ENCODE results near the gene CCSER1. TPM values are rescaled to one million over a fixed set of nuclear protein-coding genes. Genes with fewer than 3 reads are reported as not detected.

The CCSER1 gene
- total RNA-seq, 2 experiments from 2014 or later = not detected

DNA sequence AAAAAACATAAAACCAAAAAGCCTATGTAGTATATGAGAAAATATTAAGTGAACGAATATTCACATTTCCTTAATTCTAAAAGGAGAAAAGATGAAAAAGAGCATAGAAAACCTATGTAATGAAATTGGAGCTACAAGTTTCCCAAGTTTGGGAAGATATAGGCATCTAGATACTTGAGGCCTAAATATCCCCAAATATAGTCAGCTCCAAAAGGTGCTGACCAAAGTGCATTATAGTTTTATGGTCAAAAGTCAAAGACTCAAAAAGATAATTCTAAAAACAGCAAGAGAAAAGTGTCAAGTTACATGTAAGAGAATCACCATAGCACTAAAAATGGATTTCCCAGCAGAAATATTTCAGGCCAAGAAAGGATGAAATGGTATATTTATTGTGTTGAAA lies 1502.9 kb downstream of the CCSER1 start:
- CTCF ChIA-PET (ENCODE audit: unreplicated experiment) = no interaction called here
- H3K4me1 ChIP-seq (ENCODE audit: insufficient read depth, low read length, poor library complexity, severe bottlenecking) = no peaks in the 10 kb centered on the region
- H3K4me3 ChIP-seq (ENCODE audit: low read depth, low read length, poor library complexity, severe bottlenecking) = no peak overlapping the region
- no peaks in the 10 kb centered on the region for H3K79me2 ChIP-seq (ENCODE audit: insufficient read depth, low read depth, low read length)
- no peaks in the 10 kb centered on the region for H3K9me2 ChIP-seq (ENCODE audit: insufficient read depth, low read length)
- no peak for DNase-seq (ENCODE audit: low spot score)
- no TSS peak for BruUV-seq (replicated peaks)
- H4K20me1 ChIP-seq (ENCODE audit: insufficient read depth, low read length) = no peaks in the 10 kb centered on the region
- POLR2A ChIA-PET = interaction anchor here (2.1 kb wide), 1 partner anchor 10 kb away, joined by 5 read pairs; no protein-coding TSS in a partner anchor
- H3K36me3 ChIP-seq (ENCODE audit: insufficient read depth, low read length) = no peaks in the 10 kb centered on the region
- no peak overlapping the region for H3K4me2 ChIP-seq (ENCODE audit: low read length)
- intact Hi-C loops (cut with micrococcal nuclease; ENCODE audit: unreplicated experiment) = no loop called here
- H3K27ac ChIP-seq (ENCODE audit: low read depth, low read length, poor library complexity, severe bottlenecking) = no peak overlapping the region
- H2AFZ ChIP-seq (ENCODE audit: low read length) = no peak overlapping the region
- H3K9me3 ChIP-seq (ENCODE audit: low read length) = no peaks in the 10 kb centered on the region
- TF ChIP-seq EZH2phosphoT487 (IDR thresholded peaks at IDR 0.05; ENCODE audit: borderline replicate concordance, low read depth, low read length) = no peak
- TF ChIP-seq, protein P1, sequence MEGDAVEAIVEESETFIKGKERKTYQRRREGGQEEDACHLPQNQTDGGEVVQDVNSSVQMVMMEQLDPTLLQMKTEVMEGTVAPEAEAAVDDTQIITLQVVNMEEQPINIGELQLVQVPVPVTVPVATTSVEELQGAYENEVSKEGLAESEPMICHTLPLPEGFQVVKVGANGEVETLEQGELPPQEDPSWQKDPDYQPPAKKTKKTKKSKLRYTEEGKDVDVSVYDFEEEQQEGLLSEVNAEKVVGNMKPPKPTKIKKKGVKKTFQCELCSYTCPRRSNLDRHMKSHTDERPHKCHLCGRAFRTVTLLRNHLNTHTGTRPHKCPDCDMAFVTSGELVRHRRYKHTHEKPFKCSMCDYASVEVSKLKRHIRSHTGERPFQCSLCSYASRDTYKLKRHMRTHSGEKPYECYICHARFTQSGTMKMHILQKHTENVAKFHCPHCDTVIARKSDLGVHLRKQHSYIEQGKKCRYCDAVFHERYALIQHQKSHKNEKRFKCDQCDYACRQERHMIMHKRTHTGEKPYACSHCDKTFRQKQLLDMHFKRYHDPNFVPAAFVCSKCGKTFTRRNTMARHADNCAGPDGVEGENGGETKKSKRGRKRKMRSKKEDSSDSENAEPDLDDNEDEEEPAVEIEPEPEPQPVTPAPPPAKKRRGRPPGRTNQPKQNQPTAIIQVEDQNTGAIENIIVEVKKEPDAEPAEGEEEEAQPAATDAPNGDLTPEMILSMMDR (conservative IDR thresholded peaks at IDR 0.05; ENCODE audit: low read length) = no peak

DNA sequence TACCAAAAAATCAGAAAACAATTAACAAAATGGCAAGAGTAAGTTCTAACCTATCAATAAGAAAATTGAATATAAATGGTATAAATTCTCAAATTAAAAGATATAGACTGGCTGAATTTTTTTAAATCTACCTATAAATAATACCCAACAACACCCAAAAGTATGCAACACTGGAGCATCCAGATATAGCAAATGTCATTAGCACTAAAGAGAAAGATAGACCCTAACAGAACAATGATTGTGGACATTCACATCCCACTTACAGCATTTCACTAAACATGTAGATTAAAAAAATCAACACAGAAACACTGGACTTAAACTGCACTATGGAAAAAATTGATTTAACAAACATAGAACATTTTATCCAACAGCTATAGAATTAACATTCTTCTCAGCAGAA lies 1503.6 kb downstream of the CCSER1 start:
- no TSS peak for BruUV-seq (replicated peaks)
- intact Hi-C loops (cut with micrococcal nuclease; ENCODE audit: unreplicated experiment) = no loop called here

DNA sequence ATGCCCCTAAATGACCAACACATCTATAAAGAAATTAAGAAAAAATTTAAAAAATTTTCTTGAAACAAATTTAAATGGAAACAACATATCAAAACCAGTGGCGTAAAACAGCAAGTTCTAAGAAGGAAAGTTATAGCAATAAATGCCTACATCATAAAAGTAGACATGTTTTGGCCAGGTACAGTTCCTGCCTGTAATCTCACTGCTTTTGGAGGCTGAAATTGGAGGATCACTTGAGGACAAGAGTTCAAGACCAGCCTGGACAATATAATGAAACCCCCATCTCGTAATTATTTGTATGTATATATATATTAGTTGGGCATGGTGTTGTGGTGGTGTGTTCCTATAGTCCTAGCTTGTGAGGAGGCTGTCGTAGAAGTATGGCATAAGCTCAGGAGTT lies 1504.1 kb downstream of the CCSER1 start:
- no peak overlapping the region for H3K4me2 ChIP-seq (ENCODE audit: low read length)
- no peak overlapping the region for H3K27ac ChIP-seq (ENCODE audit: low read depth, low read length, poor library complexity, severe bottlenecking)
- H3K79me2 ChIP-seq (ENCODE audit: insufficient read depth, low read depth, low read length) = no peaks in the 10 kb centered on the region
- no TSS peak for BruUV-seq (replicated peaks)
- no peak for DNase-seq (ENCODE audit: low spot score)
- ChIA-PET POLR2A (interaction anchor here (0.6 to 2.1 kb wide), 2 partner anchors 9 to 293 kb away, joined by 3 to 5 read pairs; no protein-coding TSS in a partner anchor), CTCF (ENCODE audit: unreplicated experiment) (no interaction called here)
- no peak for TF ChIP-seq EZH2phosphoT487 (IDR thresholded peaks at IDR 0.05; ENCODE audit: borderline replicate concordance, low read depth, low read length)
- TF ChIP-seq, protein P1 (conservative IDR thresholded peaks at IDR 0.05; ENCODE audit: low read length) = no peak
- no peak overlapping the region for H3K4me3 ChIP-seq (ENCODE audit: low read depth, low read length, poor library complexity, severe bottlenecking)
- H4K20me1 ChIP-seq (ENCODE audit: insufficient read depth, low read length) = no peaks in the 10 kb centered on the region
- no peaks in the 10 kb centered on the region for H3K4me1 ChIP-seq (ENCODE audit: insufficient read depth, low read length, poor library complexity, severe bottlenecking)
- intact Hi-C loops (cut with micrococcal nuclease; ENCODE audit: unreplicated experiment) = no loop called here
- no peaks in the 10 kb centered on the region for H3K9me2 ChIP-seq (ENCODE audit: insufficient read depth, low read length)
- H3K36me3 ChIP-seq (ENCODE audit: insufficient read depth, low read length) = no peaks in the 10 kb centered on the region
- no peak overlapping the region for H2AFZ ChIP-seq (ENCODE audit: low read length)
- no peaks in the 10 kb centered on the region for H3K9me3 ChIP-seq (ENCODE audit: low read length)

More for the DNA sequence above, 1503.6 kb downstream of the CCSER1 start:
- no peaks in the 10 kb centered on the region for H3K36me3 ChIP-seq (ENCODE audit: insufficient read depth, low read length)
- no peaks in the 10 kb centered on the region for H3K79me2 ChIP-seq (ENCODE audit: insufficient read depth, low read depth, low read length)
- no peak overlapping the region for H2AFZ ChIP-seq (ENCODE audit: low read length)
- H3K9me2 ChIP-seq (ENCODE audit: insufficient read depth, low read length) = no peaks in the 10 kb centered on the region
- CTCF ChIA-PET (ENCODE audit: unreplicated experiment) = no interaction called here
- DNase-seq (ENCODE audit: low spot score) = no peak
- H3K9me3 ChIP-seq (ENCODE audit: low read length) = no peaks in the 10 kb centered on the region
- H3K4me2 ChIP-seq (ENCODE audit: low read length) = no peak overlapping the region
- POLR2A ChIA-PET = interaction anchor here (2.1 kb wide), 1 partner anchor 10 kb away, joined by 5 read pairs; no protein-coding TSS in a partner anchor
- no peak for TF ChIP-seq EZH2phosphoT487 (IDR thresholded peaks at IDR 0.05; ENCODE audit: borderline replicate concordance, low read depth, low read length)
- TF ChIP-seq, protein P1 (conservative IDR thresholded peaks at IDR 0.05; ENCODE audit: low read length) = no peak
- H3K27ac ChIP-seq (ENCODE audit: low read depth, low read length, poor library complexity, severe bottlenecking) = no peak overlapping the region
- no peaks in the 10 kb centered on the region for H3K4me1 ChIP-seq (ENCODE audit: insufficient read depth, low read length, poor library complexity, severe bottlenecking)
- no peak overlapping the region for H3K4me3 ChIP-seq (ENCODE audit: low read depth, low read length, poor library complexity, severe bottlenecking)
- no peaks in the 10 kb centered on the region for H4K20me1 ChIP-seq (ENCODE audit: insufficient read depth, low read length)
